Activated T-helper 1 cell treated with anti-CD3 and anti-CD28 coated beads, Interleukin-12 subunit alpha, Interleukin-12 subunit beta, Interleukin-2, Interleukin-4 antibody, amounts not matched to agents 30 ng/mL and 10 ng/mL and 1 ng/mL, durations not matched to agents 14 hours and 24 hours and 36 hours (primary cell): ENCODE data around the gene CENPF. TPM values are rescaled to one million over a fixed set of nuclear protein-coding genes. Genes with fewer than 3 reads are reported as not detected.
"Not testable (repeated sequence)": the region's sequence is repeated elsewhere in the genome, so short reads cannot be mapped to it uniquely, and the experiment has no call there.

ENCODE experiments used
- DNase-seq: peaks from one replicate; pipeline ENCODE4 v3.0.0; 2021; ENCODE audit warnings: low spot score
- H3K27ac Mint-ChIP-seq: one replicate; pipeline ENCODE4 v1.8.0; 2021; ENCODE audit warnings: mild to moderate bottlenecking, mixed read lengths
- H3K27me3 Mint-ChIP-seq: one replicate; pipeline ENCODE4 v1.8.0; 2022; ENCODE audit warnings: mild to moderate bottlenecking, moderate library complexity, mixed read lengths; ENCODE audit not compliant: insufficient read depth
- H3K36me3 Mint-ChIP-seq: one replicate; pipeline ENCODE4 v1.8.0; 2021; ENCODE audit warnings: low read depth, mixed read lengths
- H3K4me1 Mint-ChIP-seq: one replicate; pipeline ENCODE4 v1.8.0; 2021; ENCODE audit warnings: low read depth, mixed read lengths
- H3K4me3 Mint-ChIP-seq: one replicate; pipeline ENCODE4 v1.8.0; 2021; ENCODE audit warnings: mild to moderate bottlenecking, moderate library complexity, mixed read lengths
- H3K9me3 Mint-ChIP-seq: one replicate; pipeline ENCODE4 v1.8.0; 2021; ENCODE audit warnings: mixed read lengths
- intact Hi-C: fragments of 100-400 bp; cut with micrococcal nuclease; formaldehyde crosslinking; loops from one replicate; pipeline ENCODE4 v1.15.1; 2024
- total RNA-seq: library from RNA; stranded (reverse); gene quantifications from 2 replicates; pipeline ENCODE4 v1.2.3, GENCODE V29; 2022

CENPF gene
- total RNA-seq, 1 donor from 2014 or later = 51.7 TPM

DNA sequence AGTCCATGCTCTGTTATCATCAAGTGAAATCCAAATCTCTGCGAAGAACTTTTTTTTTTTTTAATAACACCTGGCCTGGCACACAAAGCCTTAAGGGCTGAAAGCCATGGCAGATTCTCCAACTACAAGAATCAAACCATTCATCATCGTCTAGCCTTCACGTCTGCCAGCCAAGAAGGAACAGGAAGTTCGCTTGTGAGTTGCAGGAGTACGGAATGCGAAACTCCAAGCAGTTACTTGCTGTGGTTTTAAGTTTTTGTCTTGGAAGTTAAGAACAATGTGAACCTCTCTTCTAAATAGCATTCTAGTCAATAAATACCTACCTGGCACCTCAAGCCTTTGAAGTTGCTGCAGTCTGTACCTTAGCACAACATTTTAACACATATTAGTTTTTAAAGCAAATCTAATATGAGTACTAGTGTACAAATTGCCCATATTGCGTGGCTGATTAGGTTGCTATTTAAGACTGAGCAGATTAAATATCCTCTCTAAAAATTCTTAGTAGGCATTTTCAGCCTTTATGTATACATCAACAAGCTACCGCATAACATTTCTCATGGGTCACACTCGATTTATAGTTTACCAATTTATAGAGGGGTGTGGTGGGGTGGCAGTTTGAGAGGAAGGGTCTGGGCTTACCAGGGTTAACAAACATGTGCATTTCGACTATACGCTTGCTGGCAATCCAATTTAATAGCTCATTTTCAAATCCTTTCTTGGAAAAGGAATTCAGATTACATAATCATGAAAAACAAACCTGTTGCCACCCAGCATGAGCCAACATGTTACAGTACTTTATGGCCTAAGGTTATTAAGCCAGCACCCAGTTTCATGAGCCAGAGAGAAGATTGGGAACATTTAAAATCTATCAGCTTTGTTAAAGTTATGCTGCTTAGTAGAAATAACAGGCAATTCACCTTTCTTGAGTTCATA, 29.3 kb upstream of the CENPF start:
- DNase-seq = no peak
- Mint-ChIP-seq H3K9me3 (peaks cover 31% of the 10 kb centered on the region), H3K4me1 (no peaks in the 10 kb centered on the region), H3K27me3 (peaks cover 5% of the 10 kb centered on the region), H3K27ac (no peak overlapping the region), H3K36me3 (peaks cover 7% of the 10 kb centered on the region), H3K4me3 (no peak overlapping the region)
- intact Hi-C loops = no loop called here

DNA sequence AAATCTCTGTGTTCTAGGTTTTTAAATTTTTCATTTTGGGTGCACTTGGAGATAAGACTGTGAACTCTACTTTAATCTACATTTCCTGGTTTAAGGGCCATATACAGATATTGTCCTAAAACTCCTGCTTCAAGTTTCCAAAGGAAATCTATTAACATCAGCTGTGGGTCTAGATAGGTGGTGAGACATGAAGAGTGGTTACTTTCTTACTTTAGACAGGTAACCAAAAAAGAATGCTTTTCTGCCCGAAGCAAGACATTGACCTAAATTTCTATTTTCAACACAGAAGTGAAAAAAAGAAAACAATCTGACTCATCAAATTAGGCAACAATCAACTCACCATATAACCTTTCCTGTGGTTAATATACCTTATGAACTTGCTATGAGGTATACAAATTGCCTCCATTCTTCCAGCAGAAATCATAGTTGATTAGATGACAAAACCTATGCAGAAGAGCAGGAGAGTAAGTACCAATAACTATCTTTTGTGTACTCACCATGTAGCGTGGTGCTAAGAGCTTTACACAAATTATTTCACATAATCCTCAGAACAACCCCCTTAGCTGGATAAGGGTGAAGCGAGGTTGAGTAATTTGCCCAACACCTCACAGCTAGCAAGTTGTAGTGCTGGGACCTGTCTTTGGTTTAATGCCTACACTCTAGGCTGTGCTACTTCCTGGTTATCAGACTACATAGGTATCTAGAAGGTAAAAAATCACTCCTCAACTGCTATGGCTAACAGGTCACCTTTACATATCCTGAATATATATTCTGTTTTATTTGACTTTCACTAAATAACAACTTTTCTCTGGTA, 28.2 kb upstream of the CENPF start:
- Mint-ChIP-seq H3K4me3 (no peak overlapping the region), H3K9me3 (peaks cover 31% of the 10 kb centered on the region), H3K36me3 (peaks cover 7% of the 10 kb centered on the region), H3K4me1 (no peaks in the 10 kb centered on the region), H3K27ac (no peak overlapping the region), H3K27me3 (peaks cover 2% of the 10 kb centered on the region)
- no peak for DNase-seq
- intact Hi-C loops = no loop called here

GRCh38 chr1:214576120-214576519, 26.9 kb upstream of the CENPF start:
- H3K27me3 Mint-ChIP-seq, DNase-seq, intact Hi-C loops, H3K27ac Mint-ChIP-seq, H3K4me1 Mint-ChIP-seq, H3K4me3 Mint-ChIP-seq, H3K36me3 Mint-ChIP-seq: not testable (repeated sequence)
- H3K9me3 Mint-ChIP-seq = peaks cover 31% of the 10 kb centered on the region

GRCh38 chr1:214579183-214579582, 23.8 kb upstream of the CENPF start:
- peaks cover 7% of the 10 kb centered on the region for H3K36me3 Mint-ChIP-seq
- H3K4me1 Mint-ChIP-seq = peaks cover 4% of the 10 kb centered on the region
- H3K27me3 Mint-ChIP-seq = peaks cover 2% of the 10 kb centered on the region
- H3K9me3 Mint-ChIP-seq = peaks cover 31% of the 10 kb centered on the region
- H3K4me3 Mint-ChIP-seq = no peak overlapping the region
- H3K27ac Mint-ChIP-seq = no peak overlapping the region
- intact Hi-C loops = no loop called here
- DNase-seq = no peak

- Mint-ChIP-seq H3K9me3 (peaks cover 14% of the 10 kb centered on the region), H3K36me3 (no peaks in the 10 kb centered on the region), H3K27ac (no peak overlapping the region), H3K4me1 (peaks cover 10% of the 10 kb centered on the region), H3K27me3 (peaks cover 5% of the 10 kb centered on the region), H3K4me3 (no peak overlapping the region)
- intact Hi-C loops = no loop called here
- DNase-seq = no peak
These were observed 21.2 kb upstream of the CENPF start for GRCh38 chr1:214581785-214582184.

DNA sequence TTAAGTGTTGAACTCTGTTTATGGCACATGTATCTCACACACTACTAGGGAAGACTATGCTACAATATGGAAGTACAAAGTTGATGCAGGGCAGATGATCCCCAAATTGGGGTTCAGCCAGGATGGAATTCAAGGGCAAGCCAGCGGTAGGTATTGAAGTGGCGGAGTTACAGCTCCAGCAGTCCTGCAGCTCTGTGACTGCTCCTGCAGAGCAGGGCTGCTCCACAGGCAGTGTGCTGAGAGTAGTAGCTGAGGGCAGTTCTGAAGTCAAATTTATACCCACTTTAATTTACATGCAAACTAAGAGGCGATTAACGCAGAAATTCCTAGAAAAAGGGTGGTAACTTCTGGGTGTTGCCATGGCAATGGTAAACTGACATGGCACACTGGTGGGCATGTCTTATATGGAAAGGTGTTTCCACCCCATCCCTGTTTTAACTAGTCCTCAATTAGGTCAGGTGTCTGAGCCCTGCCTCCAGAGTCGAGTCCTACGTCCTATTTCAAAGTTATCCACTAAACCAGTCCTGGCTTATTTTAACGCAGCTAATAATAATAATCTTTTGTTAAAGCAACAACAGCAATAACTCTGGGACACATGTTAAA, 20.6 kb upstream of the CENPF start:
- Mint-ChIP-seq H3K36me3 (no peaks in the 10 kb centered on the region), H3K27me3 (peaks cover 5% of the 10 kb centered on the region), H3K4me3 (no peak overlapping the region), H3K4me1 (peaks cover 10% of the 10 kb centered on the region), H3K9me3 (peaks cover 8% of the 10 kb centered on the region), H3K27ac (no peak overlapping the region)
- no peak for DNase-seq
- intact Hi-C loops = no loop called here

- intact Hi-C loops = no loop called here
- DNase-seq = no peak
- Mint-ChIP-seq H3K4me3 (no peak overlapping the region), H3K4me1 (peaks cover 10% of the 10 kb centered on the region), H3K27me3 (peaks cover 3% of the 10 kb centered on the region), H3K36me3 (no peaks in the 10 kb centered on the region), H3K27ac (no peak overlapping the region), H3K9me3 (peaks cover 1% of the 10 kb centered on the region)
These were observed 19.9 kb upstream of the CENPF start for GRCh38 chr1:214583113-214583512.

- intact Hi-C loops = loop anchor here (2.0 kb wide), 2 partner anchors 33 to 369 kb away; partner anchors contain the start of gene PTPN14
- no peak for DNase-seq
- H3K9me3 Mint-ChIP-seq = no peaks in the 10 kb centered on the region
- H3K27ac Mint-ChIP-seq = no peak overlapping the region
- no peak overlapping the region for H3K4me3 Mint-ChIP-seq
- peaks cover 10% of the 10 kb centered on the region for H3K4me1 Mint-ChIP-seq
- peaks cover 3% of the 10 kb centered on the region for H3K27me3 Mint-ChIP-seq
- no peaks in the 10 kb centered on the region for H3K36me3 Mint-ChIP-seq
These were observed 19.0 kb upstream of the CENPF start for GRCh38 chr1:214583824-214584554.

DNA sequence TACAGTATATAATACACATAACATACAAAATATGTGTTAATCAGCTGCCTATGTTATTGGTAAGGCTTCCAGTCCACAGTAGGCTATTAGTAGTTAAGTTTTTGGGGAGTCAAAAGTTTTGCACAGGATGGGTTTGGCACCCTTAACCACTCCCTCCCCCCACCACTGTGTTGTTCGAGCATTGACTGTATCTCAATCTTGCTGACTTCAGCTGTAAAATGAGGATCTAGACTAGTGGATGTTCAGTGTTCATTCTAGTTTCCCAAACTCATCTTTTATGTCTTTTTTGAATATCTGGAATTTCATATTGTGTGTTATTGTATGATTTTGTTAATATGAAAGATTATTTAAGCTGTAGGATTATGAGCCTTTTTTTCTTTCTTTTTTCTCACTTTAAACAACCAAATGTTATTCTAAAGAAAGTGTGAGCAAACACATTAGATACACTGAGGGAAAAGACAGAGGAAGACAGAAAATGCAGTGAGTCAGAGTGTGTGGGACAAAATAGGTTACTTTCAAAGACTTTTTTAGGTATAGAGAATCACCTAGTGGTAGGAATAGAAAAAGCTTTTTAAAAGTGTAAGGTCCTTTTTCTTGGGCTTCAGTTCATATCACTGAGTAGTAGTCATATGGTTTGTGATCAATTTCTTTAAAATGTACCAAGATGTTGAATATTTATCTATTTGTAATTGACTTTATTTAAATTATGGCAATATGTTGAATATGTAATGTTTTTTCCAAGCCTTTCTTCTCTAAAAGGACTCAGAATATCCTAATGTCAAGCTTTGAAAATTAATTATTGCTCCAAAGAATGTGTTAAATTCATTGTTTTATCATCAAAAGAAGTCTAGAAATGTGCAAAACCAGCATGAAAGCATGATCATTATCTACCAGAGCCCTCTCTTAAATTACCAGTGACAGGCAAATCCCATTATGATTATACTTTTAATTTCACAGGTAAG, 17.9 kb upstream of the CENPF start:
- H3K27ac Mint-ChIP-seq = no peak overlapping the region

DNA sequence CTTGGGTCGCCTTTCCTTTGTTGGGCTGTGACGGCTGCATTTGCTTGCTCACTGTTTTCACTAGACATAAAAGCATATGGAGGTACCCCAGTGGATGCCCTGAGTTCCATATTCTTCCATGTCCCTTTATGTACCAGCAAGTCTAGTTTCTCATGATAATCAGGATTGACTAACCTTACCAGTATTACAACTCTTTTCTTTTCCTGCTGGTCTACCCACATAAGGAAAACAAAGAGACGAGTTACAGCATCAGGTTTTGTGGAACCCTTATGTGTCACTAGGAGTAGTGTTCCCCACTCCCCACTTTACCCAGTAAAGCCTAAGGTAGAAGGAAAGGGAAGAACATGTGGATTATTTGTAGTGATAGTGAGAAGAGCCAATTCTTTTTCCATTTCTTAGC, 16.4 kb upstream of the CENPF start:
- intact Hi-C loops = no loop called here
- Mint-ChIP-seq H3K27ac (no peak overlapping the region), H3K27me3 (peaks cover 3% of the 10 kb centered on the region), H3K9me3 (no peaks in the 10 kb centered on the region), H3K4me3 (no peak overlapping the region), H3K4me1 (peaks cover 10% of the 10 kb centered on the region), H3K36me3 (no peaks in the 10 kb centered on the region)
- DNase-seq = no peak

More for the DNA sequence above, 17.9 kb upstream of the CENPF start:
- H3K9me3 Mint-ChIP-seq = no peaks in the 10 kb centered on the region
- peaks cover 10% of the 10 kb centered on the region for H3K4me1 Mint-ChIP-seq
- peaks cover 3% of the 10 kb centered on the region for H3K27me3 Mint-ChIP-seq
- intact Hi-C loops = loop anchor here (1.0 to 2.0 kb wide), 6 partner anchors 17 to 370 kb away; partner anchors contain the start of gene PTPN14
- H3K36me3 Mint-ChIP-seq = no peaks in the 10 kb centered on the region
- no peak overlapping the region for H3K4me3 Mint-ChIP-seq
- no peak for DNase-seq

- no peaks in the 10 kb centered on the region for H3K36me3 Mint-ChIP-seq
- DNase-seq = no peak
- peaks cover 10% of the 10 kb centered on the region for H3K4me1 Mint-ChIP-seq
- H3K27me3 Mint-ChIP-seq = peaks cover 5% of the 10 kb centered on the region
- H3K27ac Mint-ChIP-seq = no peak overlapping the region
- no peak overlapping the region for H3K4me3 Mint-ChIP-seq
- intact Hi-C loops = no loop called here
- H3K9me3 Mint-ChIP-seq = no peaks in the 10 kb centered on the region
These were observed 15.8 kb upstream of the CENPF start for GRCh38 chr1:214587165-214587564.
